Coronary artery (tissue), 2 donors: ENCODE data around the gene MCM6.

Source experiments
- DNase-seq: peaks from one replicate; pipeline ENCODE4 v3.0.0-alpha.2; 2017; ENCODE audit warnings: low spot score
- H3K27ac ChIP-seq, 2 donors: fragments of 200-600 bp; sonication (generic); one replicate each; pipeline ENCODE4 v1.5.1; 2016 to 2019
- H3K4me3 ChIP-seq: fragments of 200-600 bp; sonication (generic); 2 replicates; pipeline ENCODE4 v1.5.1; 2016; ENCODE audit warnings: mild to moderate bottlenecking, moderate library complexity
- TF ChIP-seq, protein P1 (sequence below): fragments of 200-600 bp; sonication (generic); IDR thresholded peaks from one replicate; pipeline ENCODE4 v1.5.1; 2019; ENCODE audit warnings: antibody characterized with exemption

Gene MCM6

DNA sequence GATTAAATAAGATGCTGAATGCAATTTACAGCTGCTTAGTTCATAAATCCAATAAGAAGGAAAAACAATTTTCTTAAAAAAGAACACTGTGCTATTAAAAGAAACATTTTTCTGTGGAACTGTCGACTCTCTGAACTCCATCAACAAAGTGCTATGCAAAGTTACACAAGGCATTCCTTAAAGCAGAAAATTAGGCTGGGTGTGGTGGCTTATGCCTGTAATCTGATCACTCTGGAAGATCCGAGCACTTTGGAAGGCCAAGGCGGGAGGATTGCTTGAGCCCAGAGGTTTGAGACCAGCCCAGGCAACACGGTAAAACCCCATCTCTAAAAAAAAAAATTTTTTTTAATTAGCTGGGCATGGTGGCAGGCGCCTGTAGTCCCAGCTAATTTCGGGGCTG is 13.0 kb downstream of the MCM6 start:
- Histone ChIP-seq H3K27ac (no peak overlapping the region), H3K4me3 (no peak overlapping the region)
- no peak for DNase-seq
- TF ChIP-seq, protein P1, sequence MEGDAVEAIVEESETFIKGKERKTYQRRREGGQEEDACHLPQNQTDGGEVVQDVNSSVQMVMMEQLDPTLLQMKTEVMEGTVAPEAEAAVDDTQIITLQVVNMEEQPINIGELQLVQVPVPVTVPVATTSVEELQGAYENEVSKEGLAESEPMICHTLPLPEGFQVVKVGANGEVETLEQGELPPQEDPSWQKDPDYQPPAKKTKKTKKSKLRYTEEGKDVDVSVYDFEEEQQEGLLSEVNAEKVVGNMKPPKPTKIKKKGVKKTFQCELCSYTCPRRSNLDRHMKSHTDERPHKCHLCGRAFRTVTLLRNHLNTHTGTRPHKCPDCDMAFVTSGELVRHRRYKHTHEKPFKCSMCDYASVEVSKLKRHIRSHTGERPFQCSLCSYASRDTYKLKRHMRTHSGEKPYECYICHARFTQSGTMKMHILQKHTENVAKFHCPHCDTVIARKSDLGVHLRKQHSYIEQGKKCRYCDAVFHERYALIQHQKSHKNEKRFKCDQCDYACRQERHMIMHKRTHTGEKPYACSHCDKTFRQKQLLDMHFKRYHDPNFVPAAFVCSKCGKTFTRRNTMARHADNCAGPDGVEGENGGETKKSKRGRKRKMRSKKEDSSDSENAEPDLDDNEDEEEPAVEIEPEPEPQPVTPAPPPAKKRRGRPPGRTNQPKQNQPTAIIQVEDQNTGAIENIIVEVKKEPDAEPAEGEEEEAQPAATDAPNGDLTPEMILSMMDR: no peak

DNA sequence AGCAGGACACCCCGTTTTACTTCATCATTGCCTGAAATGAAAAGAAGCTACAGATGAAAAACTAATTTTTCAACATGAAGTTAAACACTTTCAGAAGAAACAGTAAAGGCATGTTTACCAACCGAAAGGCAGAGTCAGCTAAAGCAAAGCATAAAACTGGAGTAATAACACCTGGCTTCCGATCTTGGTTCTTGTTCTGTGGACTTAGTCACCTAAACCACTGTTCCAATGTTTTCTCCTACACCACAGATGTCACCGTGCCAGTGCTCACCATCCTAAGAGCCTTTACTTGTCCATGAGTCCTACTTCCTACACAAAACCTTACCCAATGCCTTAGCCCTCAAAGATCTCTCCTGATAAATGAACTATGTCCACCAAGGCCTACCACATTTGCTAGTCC is 13.5 kb downstream of the MCM6 start:
- no peak overlapping the region for H3K27ac ChIP-seq
- no peak for DNase-seq
- TF ChIP-seq, protein P1: no peak
- H3K4me3 ChIP-seq: no peak overlapping the region

DNA sequence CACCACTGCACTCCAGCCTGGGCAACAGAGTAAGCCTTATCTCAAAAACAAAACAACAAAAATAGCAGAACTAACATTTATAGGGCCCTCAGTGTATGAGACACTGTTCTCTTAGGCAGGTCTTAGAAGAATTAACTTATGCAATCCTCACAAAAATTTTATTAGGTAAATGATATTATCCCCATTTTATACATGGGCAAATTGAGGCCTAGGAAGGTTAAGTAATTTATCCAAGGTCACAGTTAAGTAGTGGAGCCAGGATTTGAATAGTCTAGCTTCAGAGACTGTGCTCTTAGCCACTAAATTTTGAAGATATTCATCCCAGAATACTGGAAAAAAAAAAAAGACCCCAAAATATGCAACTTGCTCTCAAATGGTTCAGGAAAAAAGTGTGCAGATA is 22.8 kb downstream of the MCM6 start:
- no peak overlapping the region for H3K4me3 ChIP-seq
- no peak overlapping the region for H3K27ac ChIP-seq
- no peak for DNase-seq
- TF ChIP-seq, protein P1: no peak

DNA sequence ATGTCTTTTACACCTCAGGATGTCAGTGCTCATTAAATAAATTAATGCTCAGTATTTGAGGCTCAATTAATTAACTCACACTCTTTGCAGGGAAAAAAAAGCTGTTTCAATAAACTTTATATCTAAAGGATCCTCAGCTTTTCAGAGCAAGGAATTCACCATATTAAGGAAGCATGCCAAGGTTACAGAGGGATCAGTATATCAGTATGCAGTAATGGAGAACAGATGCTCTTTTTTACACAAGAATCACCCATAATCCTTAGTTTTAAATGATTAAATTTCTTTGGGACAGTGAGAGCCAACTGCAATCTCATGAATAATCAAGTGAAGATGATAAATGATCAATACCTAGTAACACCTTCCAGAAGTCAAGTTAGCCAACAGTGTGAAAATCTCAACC is 24.4 kb downstream of the MCM6 start:
- DNase-seq: no peak
- no peak overlapping the region for H3K27ac ChIP-seq
- no peak overlapping the region for H3K4me3 ChIP-seq
- TF ChIP-seq, protein P1: no peak

DNA sequence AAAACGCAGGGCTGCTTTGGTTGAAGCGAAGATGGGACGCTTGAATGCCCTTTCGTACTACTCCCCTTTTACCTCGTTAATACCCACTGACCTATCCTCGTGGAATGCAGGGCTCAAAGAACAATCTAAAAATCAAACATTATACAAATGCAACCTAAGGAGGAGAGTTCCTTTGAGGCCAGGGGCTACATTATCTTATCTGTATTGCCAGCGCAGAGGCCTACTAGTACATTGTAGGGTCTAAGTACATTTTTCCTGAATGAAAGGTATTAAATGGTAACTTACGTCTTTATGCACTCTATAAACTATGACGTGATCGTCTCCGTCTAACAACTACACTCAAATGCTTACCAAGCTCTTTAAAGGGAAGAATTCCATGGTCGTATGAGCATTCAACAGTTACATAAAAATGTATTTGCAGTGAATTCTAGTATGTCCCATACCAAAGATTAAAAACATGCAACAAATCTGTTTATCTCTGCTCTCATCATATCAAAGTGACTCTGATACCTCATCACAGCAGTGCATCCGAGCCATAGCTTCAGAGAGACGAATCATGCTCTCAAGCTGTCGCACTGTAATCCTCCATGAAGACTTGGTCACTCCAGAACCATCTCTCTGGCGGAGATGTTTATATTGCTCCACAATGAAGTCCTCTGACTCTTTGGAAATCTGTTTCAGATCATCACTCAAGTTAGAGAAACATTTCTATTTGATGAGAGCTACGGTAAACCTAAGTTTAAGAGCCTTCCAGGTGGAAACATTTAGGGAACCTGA is 25.2 kb downstream of the MCM6 start:
- DNase-seq: no peak
- H3K27ac ChIP-seq: no peak overlapping the region
- no peak overlapping the region for H3K4me3 ChIP-seq
- TF ChIP-seq, protein P1: no peak

DNA sequence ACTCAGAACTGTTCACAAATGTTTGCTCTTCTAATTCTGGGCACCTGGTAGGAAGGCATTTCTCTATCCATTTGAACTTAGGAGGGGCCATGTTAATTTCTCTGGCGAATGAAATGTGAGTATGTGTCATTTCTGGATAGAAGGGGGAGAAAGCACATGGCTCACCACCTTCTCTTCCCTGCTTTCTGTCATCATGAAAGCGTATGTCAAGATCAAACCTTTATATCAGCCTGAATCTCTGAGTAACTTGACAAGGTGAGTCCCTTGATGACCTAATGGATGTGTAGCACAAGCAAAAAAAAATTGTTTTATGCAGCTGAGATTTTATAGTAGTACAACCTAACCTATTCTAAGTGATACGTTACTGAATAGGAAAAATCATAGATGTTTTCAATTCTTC is 27.2 kb downstream of the MCM6 start:
- TF ChIP-seq, protein P1: no peak
- H3K4me3 ChIP-seq: no peak overlapping the region
- DNase-seq: no peak
- H3K27ac ChIP-seq: no peak overlapping the region

DNA sequence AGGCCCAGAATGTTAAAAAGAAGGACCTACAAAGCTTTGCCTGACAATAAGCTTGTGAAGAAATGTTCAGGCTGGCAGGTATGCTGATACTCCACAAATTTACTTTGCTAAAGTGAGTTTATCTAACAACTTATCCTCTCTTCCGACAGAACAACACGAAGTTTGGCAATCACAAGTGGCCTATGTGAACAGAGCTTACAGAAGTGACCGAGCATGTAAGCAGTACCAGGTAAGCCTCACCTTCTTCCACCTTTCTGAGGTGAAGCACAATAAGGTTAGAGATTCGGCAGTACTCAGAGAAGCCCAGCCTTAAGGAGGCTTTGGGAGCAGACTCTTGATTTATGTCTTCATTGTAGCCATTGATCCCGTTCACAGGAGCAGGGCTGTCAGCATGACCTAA is 30.2 kb downstream of the MCM6 start:
- Histone ChIP-seq H3K4me3 (no peak overlapping the region), H3K27ac (no peak overlapping the region)
- DNase-seq: no peak
- TF ChIP-seq, protein P1: no peak
